GM18526 (cell line): ENCODE data around the gene TMEM235.
A peak's percentile ranks its signal among the peaks of the same experiment; 100 is the strongest.

Experiments used
- POLR2A ChIP-seq: IDR thresholded peaks from 3 replicates; pipeline ENCODE4 v1.6.1; 2011; ENCODE audit not compliant: insufficient read length; ENCODE audit errors: extremely low read depth

The TMEM235 gene

GRCh38 chr17:78206298-78206697, 25.1 kb upstream of the TMEM235 start:
- TF ChIP-seq POLR2A = no peak

GRCh38 chr17:78208486-78208885, 22.9 kb upstream of the TMEM235 start:
- no peak for TF ChIP-seq POLR2A

- no peak for TF ChIP-seq POLR2A
Measured at GRCh38 chr17:78210111-78210510, 21.3 kb upstream of the TMEM235 start.

GRCh38 chr17:78211032-78211431, 20.4 kb upstream of the TMEM235 start:
- no peak for TF ChIP-seq POLR2A

GRCh38 chr17:78214016-78214705, 17.3 kb upstream of the TMEM235 start, which contains the start of gene BIRC5:
Gene BIRC5, plus strand, starts transcription at chr17:78214253. Its CDS starts 64 bp downstream, at chr17:78214317.
- peak; percentile 62 for TF ChIP-seq POLR2A

GRCh38 chr17:78214706-78215061, 16.7 kb upstream of the TMEM235 start:
- no peak for TF ChIP-seq POLR2A

- no peak for TF ChIP-seq POLR2A
Measured at GRCh38 chr17:78219396-78220150, 11.9 kb upstream of the TMEM235 start.

GRCh38 chr17:78223061-78223460, 8.4 kb upstream of the TMEM235 start:
- no peak for TF ChIP-seq POLR2A

GRCh38 chr17:78223765-78224164, 7.7 kb upstream of the TMEM235 start:
- no peak for TF ChIP-seq POLR2A

- no peak for TF ChIP-seq POLR2A
Measured at GRCh38 chr17:78224231-78225087, 7.0 kb upstream of the TMEM235 start.

- no peak for TF ChIP-seq POLR2A
Measured at GRCh38 chr17:78225088-78225865, 6.2 kb upstream of the TMEM235 start.

GRCh38 chr17:78226055-78226758, 5.2 kb upstream of the TMEM235 start:
- no peak for TF ChIP-seq POLR2A

GRCh38 chr17:78226759-78227454, 4.5 kb upstream of the TMEM235 start:
- no peak for TF ChIP-seq POLR2A

- no peak for TF ChIP-seq POLR2A
Measured at GRCh38 chr17:78227455-78227916, 3.9 kb upstream of the TMEM235 start.
